Measurements from ENCODE around the gene MACIR. TPM values are rescaled to one million over a fixed set of nuclear protein-coding genes. Genes with fewer than 3 reads are reported as not detected.

MACIR gene
- total RNA-seq, 1 donor from 2014 or later, result 3.9 TPM

- no peak for DNase-seq
- intact Hi-C loops (cut with DNase I), result no loop called here
- no peak for ATAC-seq (ENCODE audit: poor library complexity)
Measured at GRCh38 chr5:103237778-103238177, 20.8 kb upstream of the MACIR start.

GRCh38 chr5:103243665-103244064, 14.9 kb upstream of the MACIR start:
- DNase-seq (no peak), ATAC-seq (ENCODE audit: poor library complexity) (no peak)
- intact Hi-C loops (cut with DNase I), result no loop called here

- intact Hi-C loops (cut with DNase I), result no loop called here
- DNase-seq, result no peak
- ATAC-seq (ENCODE audit: poor library complexity), result no peak
Measured at GRCh38 chr5:103244398-103244797, 14.2 kb upstream of the MACIR start.

GRCh38 chr5:103245761-103246160, 12.8 kb upstream of the MACIR start:
- DNase-seq (no peak), ATAC-seq (ENCODE audit: poor library complexity) (no peak)
- intact Hi-C loops (cut with DNase I), result no loop called here

- DNase-seq, result no peak
- intact Hi-C loops (cut with DNase I), result no loop called here
- ATAC-seq (ENCODE audit: poor library complexity), result no peak
Measured at GRCh38 chr5:103247118-103247517, 11.4 kb upstream of the MACIR start.

GRCh38 chr5:103249068-103249467, 9.5 kb upstream of the MACIR start:
- intact Hi-C loops (cut with DNase I), result no loop called here
- ATAC-seq (ENCODE audit: poor library complexity) (no peak), DNase-seq (no peak)

- ATAC-seq (ENCODE audit: poor library complexity), result no peak
- intact Hi-C loops (cut with DNase I), result loop anchor here (5.0 kb wide), 1 partner anchor 307 kb away; the partner anchor contains the start of gene NUDT12
- no peak for DNase-seq
Measured at GRCh38 chr5:103254921-103255320, 3.6 kb upstream of the MACIR start.

GRCh38 chr5:103255691-103256090, 2.9 kb upstream of the MACIR start:
- ATAC-seq (ENCODE audit: poor library complexity) (no peak), DNase-seq (no peak)
- intact Hi-C loops (cut with DNase I), result loop anchor here (5.0 kb wide), 1 partner anchor 307 kb away; the partner anchor contains the start of gene NUDT12

- ATAC-seq (ENCODE audit: poor library complexity) (no peak), DNase-seq (no peak)
- intact Hi-C loops (cut with DNase I), result loop anchor here (5.0 kb wide), 1 partner anchor 306 kb away; the partner anchor contains the start of gene NUDT12
Measured at GRCh38 chr5:103256178-103256577, 2.4 kb upstream of the MACIR start.

GRCh38 chr5:103258957-103259704, 568 bp downstream of the MACIR start:
- intact Hi-C loops (cut with DNase I), result loop anchor here (5.0 kb wide), 1 partner anchor 303 kb away; the partner anchor contains the start of gene NUDT12
- ATAC-seq (ENCODE audit: poor library complexity), result peak; percentile 67
- DNase-seq, result peak; percentile 75

- ATAC-seq (ENCODE audit: poor library complexity), result peak; percentile 30
- DNase-seq, result no peak
- intact Hi-C loops (cut with DNase I), result loop anchor here (5.0 kb wide), 1 partner anchor 302 kb away; the partner anchor contains the start of gene NUDT12
Measured at GRCh38 chr5:103259705-103260355, 1.3 kb downstream of the MACIR start.

- ATAC-seq (ENCODE audit: poor library complexity), result no peak
- intact Hi-C loops (cut with DNase I), result no loop called here
Measured at GRCh38 chr5:103260951-103261350, 2.4 kb downstream of the MACIR start.

GRCh38 chr5:103262422-103262871, 3.9 kb downstream of the MACIR start:
- intact Hi-C loops (cut with DNase I), result no loop called here
- DNase-seq (no peak), ATAC-seq (ENCODE audit: poor library complexity) (no peak)

More at GRCh38 chr5:103260951-103261350, 2.4 kb downstream of the MACIR start:
- no peak for DNase-seq

- intact Hi-C loops (cut with DNase I), result no loop called here
- DNase-seq, result no peak
- ATAC-seq (ENCODE audit: poor library complexity), result no peak
Measured at GRCh38 chr5:103263054-103263453, 4.5 kb downstream of the MACIR start.

- intact Hi-C loops (cut with DNase I), result no loop called here
- DNase-seq (no peak), ATAC-seq (ENCODE audit: poor library complexity) (no peak)
Measured at GRCh38 chr5:103264508-103264907, 5.9 kb downstream of the MACIR start.

GRCh38 chr5:103270581-103270980, 12.0 kb downstream of the MACIR start:
- intact Hi-C loops (cut with DNase I), result no loop called here
- DNase-seq (no peak), ATAC-seq (ENCODE audit: poor library complexity) (no peak)

- DNase-seq (no peak), ATAC-seq (ENCODE audit: poor library complexity) (no peak)
- intact Hi-C loops (cut with DNase I), result no loop called here
Measured at GRCh38 chr5:103271570-103272289, 13.2 kb downstream of the MACIR start.

- ATAC-seq (ENCODE audit: poor library complexity), result no peak
- DNase-seq, result no peak
Measured at GRCh38 chr5:103272377-103272776, 13.8 kb downstream of the MACIR start.

GRCh38 chr5:103273952-103274351, 15.4 kb downstream of the MACIR start:
- no peak for ATAC-seq (ENCODE audit: poor library complexity)
- intact Hi-C loops (cut with DNase I), result no loop called here
- DNase-seq, result no peak

More at GRCh38 chr5:103272377-103272776, 13.8 kb downstream of the MACIR start:
- intact Hi-C loops (cut with DNase I), result no loop called here
